T-cell (primary cell): Measurements from ENCODE around the gene TAF11L13. TPM values are rescaled to one million over a fixed set of nuclear protein-coding genes. Genes with fewer than 3 reads are reported as not detected.

Experiments used
- total RNA-seq, 35 experiments: library from RNA in 6 of 35; stranded (reverse) in 6 of 35; fragments of 120-200 nt in 1 of 35; gene quantifications; one replicate each; pipeline versions ENCODE4 v1.2.1 to v1.2.4 and lab custom pipeline; 2013 to 2026

Gene TAF11L13
- total RNA-seq, 5 donors from 2014 or later (not counting 1 experiment from before 2014, with no cell fraction given): not detected

Other genes starting within 250 kb of the TAF11L13 start
- gene TAF11L2, start 133.9 kb upstream of the TAF11L13 start, total RNA-seq: not detected
- gene TAF11L3, start 113.7 kb upstream of the TAF11L13 start, total RNA-seq: not detected
- not detected for gene TAF11L4, start 110.3 kb upstream of the TAF11L13 start, total RNA-seq
- gene TAF11L5, start 106.9 kb upstream of the TAF11L13 start, total RNA-seq: not detected
- not detected for gene TAF11L6, start 103.4 kb upstream of the TAF11L13 start, total RNA-seq
- not detected for gene TAF11L7, start 46.3 kb upstream of the TAF11L13 start, total RNA-seq
- gene TAF11L8, start 41.1 kb upstream of the TAF11L13 start, total RNA-seq: not detected
- not detected for gene TAF11L9, start 37.7 kb upstream of the TAF11L13 start, total RNA-seq
- not detected for gene TAF11L10, start 34.3 kb upstream of the TAF11L13 start, total RNA-seq
- not detected for gene TAF11L11, start 27.9 kb upstream of the TAF11L13 start, total RNA-seq
- not detected for gene TAF11L12, start 21.7 kb upstream of the TAF11L13 start, total RNA-seq
- gene TAF11L14, start 2.4 kb downstream of the TAF11L13 start, total RNA-seq: not detected